ENCODE measurements around the gene PADI3.

DNA sequence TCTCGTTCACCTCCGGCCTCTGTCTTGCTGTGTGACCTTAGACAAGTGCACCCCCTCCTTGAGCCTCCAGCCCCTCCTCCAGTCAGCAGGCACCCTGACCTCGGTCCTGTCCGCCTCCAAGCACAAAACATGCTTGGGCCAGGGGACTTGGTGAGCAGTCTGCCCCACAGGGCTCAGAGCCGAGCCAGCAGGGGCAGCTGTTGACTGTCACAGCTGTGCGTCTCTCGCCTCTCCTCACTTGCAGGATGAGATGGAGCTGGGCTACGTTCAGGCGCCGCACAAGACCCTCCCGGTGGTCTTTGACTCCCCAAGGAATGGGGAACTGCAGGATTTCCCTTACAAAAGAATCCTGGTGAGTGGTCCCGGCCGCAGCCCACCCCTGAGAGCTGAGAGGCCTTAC lies 24.2 kb downstream of the PADI3 start:
- TF ChIP-seq, protein P1, sequence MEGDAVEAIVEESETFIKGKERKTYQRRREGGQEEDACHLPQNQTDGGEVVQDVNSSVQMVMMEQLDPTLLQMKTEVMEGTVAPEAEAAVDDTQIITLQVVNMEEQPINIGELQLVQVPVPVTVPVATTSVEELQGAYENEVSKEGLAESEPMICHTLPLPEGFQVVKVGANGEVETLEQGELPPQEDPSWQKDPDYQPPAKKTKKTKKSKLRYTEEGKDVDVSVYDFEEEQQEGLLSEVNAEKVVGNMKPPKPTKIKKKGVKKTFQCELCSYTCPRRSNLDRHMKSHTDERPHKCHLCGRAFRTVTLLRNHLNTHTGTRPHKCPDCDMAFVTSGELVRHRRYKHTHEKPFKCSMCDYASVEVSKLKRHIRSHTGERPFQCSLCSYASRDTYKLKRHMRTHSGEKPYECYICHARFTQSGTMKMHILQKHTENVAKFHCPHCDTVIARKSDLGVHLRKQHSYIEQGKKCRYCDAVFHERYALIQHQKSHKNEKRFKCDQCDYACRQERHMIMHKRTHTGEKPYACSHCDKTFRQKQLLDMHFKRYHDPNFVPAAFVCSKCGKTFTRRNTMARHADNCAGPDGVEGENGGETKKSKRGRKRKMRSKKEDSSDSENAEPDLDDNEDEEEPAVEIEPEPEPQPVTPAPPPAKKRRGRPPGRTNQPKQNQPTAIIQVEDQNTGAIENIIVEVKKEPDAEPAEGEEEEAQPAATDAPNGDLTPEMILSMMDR (conservative IDR thresholded peaks at IDR 0.05; ENCODE audit: low read depth, low read length): no peak
- TF ChIP-seq POLR2A (IDR thresholded peaks at IDR 0.05; ENCODE audit: low read depth, low read length) (no peak), FOS (IDR thresholded peaks at IDR 0.05; ENCODE audit: low read depth, low read length) (no peak)
